Gastroesophageal sphincter (tissue), 4 donors: ENCODE data around the gene UIMC1. TPM values are rescaled to one million over a fixed set of nuclear protein-coding genes. Genes with fewer than 3 reads are reported as not detected.

ENCODE experiments used
- ATAC-seq: fragments of 150-250 bp; one replicate; pipeline ENCODE4 v1.9.1; 2016; ENCODE audit warnings: mild to moderate bottlenecking, moderate library complexity
- H3K27ac ChIP-seq, 4 donors: fragments of 200-600 bp; sonication (generic) in 3 of 4; 1 replicate in 3 of 4; 2 replicates in 1 of 4; pipeline ENCODE4 v1.5.1; 2016 to 2019
- H3K27me3 ChIP-seq: fragments of 200-600 bp; sonication (generic); one replicate; pipeline ENCODE4 v1.5.1; 2019
- H3K36me3 ChIP-seq, 2 donors: fragments of 200-600 bp; sonication (generic); one replicate each; pipeline ENCODE4 v1.5.1; 2019; ENCODE audit warnings: control low read depth in 1 of 2
- H3K4me1 ChIP-seq, 3 donors: fragments of 200-600 bp; sonication (generic); 1 replicate in 2 of 3; 2 replicates in 1 of 3; pipeline ENCODE4 v1.5.1; 2016 to 2019; ENCODE audit warnings: control low read depth in 2 of 3
- H3K4me3 ChIP-seq, 2 donors: fragments of 200-600 bp; sonication (generic); one replicate each; pipeline ENCODE4 v1.5.1; 2019; ENCODE audit warnings: mild to moderate bottlenecking in 1 of 2, moderate library complexity in 1 of 2
- H3K9me3 ChIP-seq, 3 donors: fragments of 200-600 bp; sonication (generic); one replicate each; pipeline ENCODE4 v1.5.1; 2017 to 2019; ENCODE audit warnings: control low read depth in 2 of 3
- CTCF ChIP-seq, 4 experiments: fragments of 200-600 bp in 2 of 4; fragments of 450-650 bp in 2 of 4; sonication (generic) in 1 of 4; IDR thresholded peaks; one replicate each; pipeline ENCODE4 v1.5.1; 2017 to 2019; ENCODE audit warnings: antibody characterized with exemption in 4 of 4, mild to moderate bottlenecking in 2 of 4, moderate library complexity in 2 of 4
- EP300 ChIP-seq: sonication (generic); formaldehyde crosslinking; IDR thresholded peaks from one replicate; pipeline ENCODE4 v1.6.1; 2017; ENCODE audit warnings: antibody characterized with exemption, mild to moderate bottlenecking
- POLR2A ChIP-seq, 2 donors: fragments of 450-650 bp; IDR thresholded peaks; one replicate each; pipeline ENCODE4 v1.6.1; 2017; ENCODE audit warnings: antibody characterized with exemption in 2 of 2, mild to moderate bottlenecking in 2 of 2, moderate library complexity in 1 of 2
- POLR2AphosphoS5 ChIP-seq: sonication (generic); formaldehyde crosslinking; IDR thresholded peaks from one replicate; pipeline ENCODE4 v1.6.1; 2017; ENCODE audit warnings: antibody characterized with exemption
- WGBS, 2 donors: methylation state at CpG; one replicate each; pipeline ENCODE4 v1.1.5; 2018; ENCODE audit warnings: low coverage in 1 of 2; 5-methylcytosine and 5-hydroxymethylcytosine counted together
- total RNA-seq, 4 donors: library from RNA; depleted of rRNA; stranded (reverse); fragments of >200 nt; gene quantifications; one replicate each; pipeline ENCODE4 v1.1.0, GENCODE V29; 2016

UIMC1 gene
- total RNA-seq, 4 donors from 2014 or later, result 37.9 to 50.6 (median 44.7) TPM

DNA sequence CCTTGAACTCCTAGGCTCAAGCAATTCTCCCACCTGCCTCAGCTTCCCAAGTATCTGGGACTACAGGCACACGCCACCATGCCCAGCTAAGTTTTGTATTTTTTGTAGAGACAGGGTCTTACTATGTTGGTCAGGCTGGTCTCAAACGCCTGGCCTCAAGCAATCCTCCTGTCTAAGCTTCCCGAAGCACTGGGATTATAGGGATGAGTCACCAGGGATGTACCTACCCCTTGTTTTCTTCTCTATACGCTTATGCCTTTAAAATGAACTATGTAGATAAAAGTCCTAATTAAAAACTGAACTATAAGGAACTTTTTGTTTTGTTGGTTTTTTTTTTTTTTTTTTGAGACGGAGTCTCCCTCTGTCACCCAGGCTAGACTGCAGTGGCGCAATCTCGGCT lies 25.8 kb downstream of the UIMC1 start:
- Histone ChIP-seq H3K27ac (no peak overlapping the region), H3K9me3 (no peaks in the 10 kb centered on the region), H3K27me3 (no peaks in the 10 kb centered on the region), H3K4me3 (no peak overlapping the region), H3K4me1 (peaks cover 0 to 3% (median 0%) of the 10 kb centered on the region in 3 donors), H3K36me3 (peaks cover 0 to 41% of the 10 kb centered on the region in 2 donors)
- WGBS, 2 donors, result 88 to 94% methylated on average over 7 of the region's 7 CpGs
- TF ChIP-seq POLR2A (IDR thresholded peaks at IDR 0.05), result no peak
- no peak for TF ChIP-seq CTCF (IDR thresholded peaks at IDR 0.05)
- TF ChIP-seq POLR2AphosphoS5, result no peak
- TF ChIP-seq EP300, result no peak
- no peak for ATAC-seq

GRCh38 chr5:176979669-176980068 lies 26.9 kb downstream of the UIMC1 start:
- TF ChIP-seq EP300, result no peak
- ATAC-seq, result no peak
- Histone ChIP-seq H3K27me3 (no peaks in the 10 kb centered on the region), H3K36me3 (peaks cover 0 to 51% of the 10 kb centered on the region in 2 donors), H3K4me1 (peaks cover 0 to 5% (median 0%) of the 10 kb centered on the region in 3 donors), H3K9me3 (no peaks in the 10 kb centered on the region), H3K4me3 (no peak overlapping the region), H3K27ac (no peak overlapping the region)
- 72 to 81% methylated on average over 2 to 3 of the region's 3 CpGs for WGBS, 2 donors

- TF ChIP-seq EP300 (no peak), POLR2AphosphoS5 (peak; percentile 40)
- ATAC-seq, result no peak
- Histone ChIP-seq H3K4me1 (peaks cover 5 to 28% (median 7%) of the 10 kb centered on the region in 3 donors), H3K36me3 (peaks cover 0 to 39% of the 10 kb centered on the region in 2 donors), H3K27me3 (no peaks in the 10 kb centered on the region), H3K4me3 (no peak overlapping the region), H3K27ac (peak overlapping the region; percentile 22 to 43 (median 30)), H3K9me3 (no peaks in the 10 kb centered on the region)
- 14 to 42% methylated on average over 1 of the region's 1 CpG for WGBS, 2 donors
Measured at GRCh38 chr5:176965633-176966032, 40.9 kb downstream of the UIMC1 start.

DNA sequence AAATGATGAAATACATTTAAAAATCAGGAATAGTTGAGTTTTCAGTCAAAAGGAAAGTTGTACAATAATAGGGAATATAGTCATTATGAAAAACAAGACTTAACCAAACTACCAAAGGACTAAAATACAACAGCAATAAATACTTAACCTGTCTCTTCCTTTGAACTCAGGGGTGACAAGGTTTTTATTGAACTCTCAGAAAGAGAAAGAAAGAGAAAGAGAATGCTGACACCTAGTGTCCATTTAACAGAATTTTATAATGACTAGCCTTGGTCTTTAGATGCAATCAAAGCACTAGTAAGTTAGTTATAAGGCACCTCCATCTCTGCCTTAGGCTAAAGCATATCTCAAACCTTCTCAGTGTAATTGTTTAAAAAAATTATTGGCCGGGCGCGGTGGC lies 47.5 kb downstream of the UIMC1 start:
- Histone ChIP-seq H3K27ac (no peak overlapping the region), H3K4me1 (peaks cover 0 to 12% (median 3%) of the 10 kb centered on the region in 3 donors), H3K27me3 (no peaks in the 10 kb centered on the region), H3K9me3 (no peaks in the 10 kb centered on the region), H3K36me3 (peaks cover under 1 to 42% of the 10 kb centered on the region in 2 donors), H3K4me3 (no peak overlapping the region)
- WGBS, 2 donors, result 50% methylated on average over 1 of the region's 3 CpGs; no CpG with 5 or more reads in 1 of the 2 donors
- ATAC-seq, result no peak
- no peak for TF ChIP-seq POLR2A (IDR thresholded peaks at IDR 0.05)
- no peak for TF ChIP-seq POLR2AphosphoS5
- TF ChIP-seq EP300, result no peak
- TF ChIP-seq CTCF (IDR thresholded peaks at IDR 0.05), result peak; percentile 14 to 39 (median 36)

DNA sequence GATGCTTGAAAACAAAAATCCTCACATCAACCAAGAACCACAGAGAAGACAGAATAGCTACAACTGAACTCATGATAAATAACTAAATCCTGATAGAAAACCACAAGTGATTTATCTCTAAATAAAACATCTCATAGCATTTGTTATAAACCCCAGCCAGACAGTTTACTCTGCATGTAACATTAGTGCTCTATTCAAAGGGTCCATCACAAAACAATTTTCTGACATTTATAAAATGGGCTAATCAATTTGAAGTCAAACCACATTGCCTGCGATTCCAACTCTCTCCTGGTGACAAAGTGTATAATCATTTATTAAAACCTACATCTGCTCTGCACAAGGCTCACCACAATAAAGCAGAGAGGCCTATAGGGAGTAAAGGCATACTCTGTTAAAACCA lies 49.8 kb downstream of the UIMC1 start:
- TF ChIP-seq EP300 (no peak), CTCF (IDR thresholded peaks at IDR 0.05) (no peak), POLR2A (IDR thresholded peaks at IDR 0.05) (no peak), POLR2AphosphoS5 (no peak)
- 79 to 82% methylated on average over 1 of the region's 1 CpG for WGBS, 2 donors
- H3K36me3 ChIP-seq, result peaks cover 2 to 54% of the 10 kb centered on the region in 2 donors
- ATAC-seq, result no peak
- no peak overlapping the region for H3K4me3 ChIP-seq
- no peak overlapping the region for H3K27ac ChIP-seq
- H3K4me1 ChIP-seq, result peaks cover 0 to 7% (median 0%) of the 10 kb centered on the region in 3 donors
- no peaks in the 10 kb centered on the region for H3K27me3 ChIP-seq
- H3K9me3 ChIP-seq, result no peaks in the 10 kb centered on the region

DNA sequence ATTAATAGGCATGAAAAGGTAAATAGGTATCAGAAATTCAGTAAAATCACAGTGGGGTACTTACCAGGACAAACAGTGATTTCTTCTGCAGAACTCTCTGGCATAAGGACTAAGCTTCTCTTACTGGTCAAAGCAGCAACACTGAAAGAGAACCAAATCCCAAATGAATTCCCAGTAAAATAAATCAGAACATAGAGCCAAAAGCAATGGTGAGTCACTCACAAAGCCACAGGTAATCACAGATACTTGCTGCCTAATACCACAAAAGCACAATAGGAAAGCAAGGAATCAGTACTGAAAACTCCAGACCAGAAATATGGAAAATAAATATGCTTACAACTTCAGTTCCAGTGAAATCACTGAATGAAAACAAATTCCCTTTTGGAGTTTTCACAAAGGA lies 50.7 kb downstream of the UIMC1 start:
- H3K36me3 ChIP-seq, result peaks cover 5 to 60% of the 10 kb centered on the region in 2 donors
- H3K4me3 ChIP-seq, result no peak overlapping the region
- ATAC-seq, result no peak

More for the DNA sequence above, 50.7 kb downstream of the UIMC1 start:
- Histone ChIP-seq H3K27me3 (no peaks in the 10 kb centered on the region), H3K4me1 (peaks cover 0 to 7% (median 0%) of the 10 kb centered on the region in 3 donors), H3K9me3 (no peaks in the 10 kb centered on the region), H3K27ac (no peak overlapping the region)
- TF ChIP-seq EP300, result no peak
- TF ChIP-seq POLR2A (IDR thresholded peaks at IDR 0.05), result no peak
- no peak for TF ChIP-seq CTCF (IDR thresholded peaks at IDR 0.05)
- no peak for TF ChIP-seq POLR2AphosphoS5
